Smooth muscle cell (in vitro differentiated cells): Measurements from ENCODE around the gene MMP11. TPM values are rescaled to one million over a fixed set of nuclear protein-coding genes. Genes with fewer than 3 reads are reported as not detected.
A peak's percentile ranks its signal among the peaks of the same experiment; 100 is the strongest.

Experiments
- DNase-seq: peaks from one replicate; lab custom pipeline; 2025; ENCODE audit not compliant: unreplicated experiment; lab: John Stamatoyannopoulos, UW
- H2AFZ ChIP-seq: fragments of 200-600 bp; sonication (generic); 2 replicates; pipeline ENCODE4 v1.6.0; 2016; ENCODE audit warnings: antibody characterized with exemption, low read depth, mild to moderate bottlenecking
- H3F3A ChIP-seq: fragments of 200-600 bp; sonication (generic); 2 replicates; pipeline ENCODE4 v1.6.0; 2017; ENCODE audit warnings: antibody characterized with exemption, low read depth
- H3K27ac ChIP-seq: fragments of 200-600 bp; sonication (generic); 2 replicates; pipeline ENCODE4 v1.5.1; 2016; ENCODE audit warnings: low read depth, mild to moderate bottlenecking
- H3K27me3 ChIP-seq: fragments of 200-600 bp; sonication (generic); 2 replicates; pipeline ENCODE4 v1.6.1; 2016; ENCODE audit warnings: low read depth, mild to moderate bottlenecking
- H3K36me3 ChIP-seq: fragments of 200-600 bp; sonication (generic); 2 replicates; pipeline ENCODE4 v1.5.1; 2016; ENCODE audit warnings: low read depth
- H3K4me1 ChIP-seq: fragments of 200-600 bp; sonication (generic); 2 replicates; pipeline ENCODE4 v1.5.1; 2016; ENCODE audit warnings: low read depth
- H3K4me2 ChIP-seq: fragments of 200-600 bp; sonication (generic); 2 replicates; pipeline ENCODE4 v1.6.0; 2016; ENCODE audit warnings: mild to moderate bottlenecking
- H3K4me3 ChIP-seq: fragments of 200-600 bp; sonication (generic); 2 replicates; pipeline ENCODE4 v1.5.1; 2016; ENCODE audit warnings: mild to moderate bottlenecking
- H3K79me2 ChIP-seq: fragments of 200-600 bp; sonication (generic); 2 replicates; pipeline ENCODE4 v1.6.0; 2016; ENCODE audit warnings: low read depth, mild to moderate bottlenecking
- H3K9ac ChIP-seq: fragments of 200-600 bp; sonication (generic); 2 replicates; pipeline ENCODE4 v1.6.0; 2016; ENCODE audit warnings: low read depth
- H3K9me3 ChIP-seq: fragments of 200-600 bp; sonication (generic); replicated peaks from 2 replicates; pipeline ENCODE4 v1.5.1; 2016; ENCODE audit warnings: low read depth
- H4K20me1 ChIP-seq: fragments of 200-600 bp; sonication (generic); 2 replicates; pipeline ENCODE4 v1.6.0; 2016; ENCODE audit warnings: low read depth
- WGBS: methylation state at CpG from one replicate; pipeline ENCODE4 v1.1.7; 2016; ENCODE audit warnings: low lambda C conversion rate; 5-methylcytosine and 5-hydroxymethylcytosine counted together
- polyA plus RNA-seq: library from polyadenylated mRNA; unstranded; fragments of >200 nt; fragmentation: Nextera tagmentation; extraction: Ambion mirVana; gene quantifications from 2 replicates; pipeline ENCODE4 v1.2.1, GENCODE V29; 2016
- total RNA-seq: library from RNA; depleted of rRNA; stranded (reverse); fragments of >200 nt; gene quantifications from 2 replicates; pipeline ENCODE4 v1.2.3, GENCODE V29; 2014
- TF ChIP-seq, protein P1 (sequence below): fragments of 200-600 bp; sonication (generic); IDR thresholded peaks from 2 replicates; pipeline ENCODE4 v1.5.1; 2017; ENCODE audit warnings: borderline replicate concordance, mild to moderate bottlenecking, antibody characterized with exemption; ENCODE audit not compliant: insufficient read depth, poor library complexity, severe bottlenecking

The MMP11 gene
- total and polyA plus RNA-seq, 2 experiments from 2014 or later = 10.9 to 30.6 TPM

DNA sequence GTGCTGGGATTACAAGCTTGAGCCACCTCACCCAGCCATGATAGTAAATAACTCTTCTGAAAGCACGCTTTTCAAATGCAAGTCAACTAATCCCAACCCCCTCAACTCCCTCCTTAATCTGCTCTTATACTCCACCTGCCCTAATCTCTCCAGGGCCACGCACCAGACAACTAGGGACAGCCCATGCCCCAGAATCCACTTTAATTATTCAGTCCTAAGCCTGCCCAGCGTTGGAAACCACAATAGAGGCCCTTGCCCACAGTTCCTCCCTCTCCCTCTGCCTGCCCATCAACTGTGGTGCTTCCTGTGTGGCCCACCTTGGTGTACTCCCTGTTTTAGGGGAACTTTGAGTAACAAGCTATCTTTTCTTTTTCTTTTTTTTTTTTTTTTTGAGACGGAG, 15.8 kb upstream of the MMP11 start:
- 67% methylated on average over 4 of the region's 4 CpGs for WGBS

GRCh38 chr22:23759566-23759965, 13.1 kb upstream of the MMP11 start:
- no peaks in the 10 kb centered on the region for H3K9me3 ChIP-seq
- no peak overlapping the region for H3K4me2 ChIP-seq
- H3K79me2 ChIP-seq = no peaks in the 10 kb centered on the region
- no peaks in the 10 kb centered on the region for H4K20me1 ChIP-seq
- H3K9ac ChIP-seq = no peak overlapping the region
- no peak overlapping the region for H2AFZ ChIP-seq
- WGBS = 89% methylated on average over 4 of the region's 4 CpGs
- H3K4me3 ChIP-seq = no peak overlapping the region
- H3K4me1 ChIP-seq = peaks cover 10% of the 10 kb centered on the region
- H3K36me3 ChIP-seq = no peaks in the 10 kb centered on the region
- DNase-seq = no peak
- no peaks in the 10 kb centered on the region for H3K27me3 ChIP-seq
- H3K27ac ChIP-seq = no peak overlapping the region
- TF ChIP-seq, protein P1, sequence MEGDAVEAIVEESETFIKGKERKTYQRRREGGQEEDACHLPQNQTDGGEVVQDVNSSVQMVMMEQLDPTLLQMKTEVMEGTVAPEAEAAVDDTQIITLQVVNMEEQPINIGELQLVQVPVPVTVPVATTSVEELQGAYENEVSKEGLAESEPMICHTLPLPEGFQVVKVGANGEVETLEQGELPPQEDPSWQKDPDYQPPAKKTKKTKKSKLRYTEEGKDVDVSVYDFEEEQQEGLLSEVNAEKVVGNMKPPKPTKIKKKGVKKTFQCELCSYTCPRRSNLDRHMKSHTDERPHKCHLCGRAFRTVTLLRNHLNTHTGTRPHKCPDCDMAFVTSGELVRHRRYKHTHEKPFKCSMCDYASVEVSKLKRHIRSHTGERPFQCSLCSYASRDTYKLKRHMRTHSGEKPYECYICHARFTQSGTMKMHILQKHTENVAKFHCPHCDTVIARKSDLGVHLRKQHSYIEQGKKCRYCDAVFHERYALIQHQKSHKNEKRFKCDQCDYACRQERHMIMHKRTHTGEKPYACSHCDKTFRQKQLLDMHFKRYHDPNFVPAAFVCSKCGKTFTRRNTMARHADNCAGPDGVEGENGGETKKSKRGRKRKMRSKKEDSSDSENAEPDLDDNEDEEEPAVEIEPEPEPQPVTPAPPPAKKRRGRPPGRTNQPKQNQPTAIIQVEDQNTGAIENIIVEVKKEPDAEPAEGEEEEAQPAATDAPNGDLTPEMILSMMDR = no peak
- no peaks in the 10 kb centered on the region for H3F3A ChIP-seq

More for the DNA sequence above, 15.8 kb upstream of the MMP11 start:
- no peak overlapping the region for H3K4me3 ChIP-seq
- H3K9ac ChIP-seq = no peak overlapping the region
- no peaks in the 10 kb centered on the region for H3F3A ChIP-seq
- no peaks in the 10 kb centered on the region for H3K4me1 ChIP-seq
- no peaks in the 10 kb centered on the region for H3K27me3 ChIP-seq
- H3K9me3 ChIP-seq = no peaks in the 10 kb centered on the region
- no peak for DNase-seq
- H3K36me3 ChIP-seq = no peaks in the 10 kb centered on the region
- H3K79me2 ChIP-seq = no peaks in the 10 kb centered on the region
- no peaks in the 10 kb centered on the region for H4K20me1 ChIP-seq
- TF ChIP-seq, protein P1 = no peak
- H3K4me2 ChIP-seq = no peak overlapping the region
- no peak overlapping the region for H3K27ac ChIP-seq
- H2AFZ ChIP-seq = no peak overlapping the region

- no peak for DNase-seq
- H3K4me1 ChIP-seq = peaks cover 10% of the 10 kb centered on the region
- no peaks in the 10 kb centered on the region for H3K36me3 ChIP-seq
- no peaks in the 10 kb centered on the region for H3K27me3 ChIP-seq
- TF ChIP-seq, protein P1 = no peak
- H4K20me1 ChIP-seq = peaks cover 4% of the 10 kb centered on the region
- H3F3A ChIP-seq = no peaks in the 10 kb centered on the region
- H3K9ac ChIP-seq = no peak overlapping the region
- no peak overlapping the region for H3K4me3 ChIP-seq
- H3K9me3 ChIP-seq = no peaks in the 10 kb centered on the region
- H2AFZ ChIP-seq = no peak overlapping the region
- 86% methylated on average over 6 of the region's 6 CpGs for WGBS
- no peak overlapping the region for H3K4me2 ChIP-seq
- H3K79me2 ChIP-seq = no peaks in the 10 kb centered on the region
- H3K27ac ChIP-seq = no peak overlapping the region
Measured at GRCh38 chr22:23760056-23760455, 12.6 kb upstream of the MMP11 start.

DNA sequence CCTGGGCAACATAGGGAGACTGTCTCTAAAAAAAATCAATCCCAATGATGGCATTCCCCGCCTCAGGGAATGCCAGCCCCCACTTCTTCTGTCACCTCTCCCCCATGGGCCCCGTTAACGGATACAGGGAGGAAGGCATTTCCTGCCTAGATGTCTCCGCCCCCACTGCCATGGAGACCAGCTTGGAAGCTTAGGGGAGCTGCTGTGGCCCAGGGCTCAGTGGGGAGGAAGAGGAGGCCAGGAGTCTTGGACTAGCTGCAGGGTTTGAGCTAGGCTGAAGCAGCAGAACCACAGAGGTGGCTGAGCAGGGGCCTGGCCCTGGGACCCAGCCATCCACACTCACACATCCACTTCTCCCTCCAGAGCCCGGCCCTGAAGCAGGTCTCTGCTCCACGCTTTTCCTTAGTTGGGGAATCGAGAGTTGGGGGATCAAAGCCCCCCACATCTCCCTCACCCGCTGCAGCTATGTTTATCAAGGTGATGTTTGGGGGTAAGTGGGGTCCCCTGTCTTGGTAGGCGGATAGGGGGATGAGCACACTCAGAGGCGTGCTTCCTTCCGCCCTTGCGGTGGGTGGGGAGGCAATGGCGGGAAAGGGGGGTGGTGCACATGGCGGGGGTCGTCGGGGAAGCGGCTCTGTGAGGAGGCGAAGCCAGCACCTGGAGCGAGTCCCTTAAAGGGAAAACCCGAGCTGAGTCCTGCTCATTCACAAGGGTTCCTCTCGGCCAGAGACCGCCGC, 9.6 kb upstream of the MMP11 start, which contains the start of gene C22orf15:
C22orf15 (plus strand) TSS at position 149 of the 737 bp plus-strand sequence; CDS start at position 466, 317 bp downstream.
- TF ChIP-seq, protein P1 = no peak
- Histone ChIP-seq H3K79me2 (no peaks in the 10 kb centered on the region), H3K4me2 (peak within 1 kb of the TSS; percentile 73), H3K9me3 (no peaks in the 10 kb centered on the region), H3K4me1 (peaks cover 16% of the 10 kb centered on the region), H3K36me3 (no peaks in the 10 kb centered on the region), H3K4me3 (no peak within 1 kb of the TSS), H2AFZ (no peak within 1 kb of the TSS), H3K9ac (no peak within 1 kb of the TSS), H3K27ac (no peak within 1 kb of the TSS), H3K27me3 (no peaks in the 10 kb centered on the region), H4K20me1 (peaks cover 19% of the 10 kb centered on the region), H3F3A (no peaks in the 10 kb centered on the region)
- no peak for DNase-seq
- WGBS = 66% methylated on average over 23 of the region's 23 CpGs
